C4-2B (cell line): ENCODE results near the gene NIPAL3.

Experiments
- CTCF ChIP-seq: fragments of 450-650 bp; conservative IDR thresholded peaks from 2 replicates; pipeline ENCODE4 v1.5.1; 2017; ENCODE audit warnings: mild to moderate bottlenecking
- ZFX ChIP-seq: fragments of 450-650 bp; IDR thresholded peaks from 2 replicates; pipeline ENCODE4 v1.6.1; 2017

DNA sequence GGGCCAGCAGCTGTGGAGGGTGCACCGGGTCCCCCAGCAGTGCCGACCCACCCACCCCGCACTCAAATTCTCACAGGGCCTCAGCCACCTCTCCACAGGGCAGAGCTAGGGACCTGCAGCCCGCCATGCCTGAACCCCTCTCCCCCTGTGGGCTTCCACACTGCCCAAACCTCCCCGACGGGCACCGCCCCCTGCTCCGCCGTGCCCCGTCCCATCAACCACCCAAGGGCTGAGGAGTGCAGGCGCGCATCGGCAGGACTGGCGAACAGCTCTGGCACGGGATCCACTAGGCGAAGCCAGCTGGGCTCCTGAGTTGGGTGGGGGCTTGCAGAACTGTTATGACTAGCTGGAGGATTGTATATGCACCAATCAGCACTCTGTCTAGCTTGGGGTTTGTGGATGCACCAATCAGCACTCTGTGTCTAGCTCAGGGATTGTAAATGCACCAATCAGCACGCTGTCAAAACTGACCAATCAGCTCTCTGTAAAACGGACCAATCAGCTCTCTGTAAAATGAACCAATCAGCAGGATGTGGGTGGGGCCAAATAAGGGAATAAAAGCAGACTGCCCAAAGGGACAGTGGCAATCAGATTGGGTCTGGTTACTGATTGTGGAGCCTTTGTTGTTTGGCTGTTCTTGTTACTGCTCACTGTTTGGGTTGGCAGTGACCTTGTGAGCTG is 74.6 kb downstream of the NIPAL3 start:
- TF ChIP-seq CTCF, result no peak
- no peak for TF ChIP-seq ZFX
